Breast epithelium (tissue), 4 donors: ENCODE data around the gene KCNG2. TPM values are rescaled to one million over a fixed set of nuclear protein-coding genes. Genes with fewer than 3 reads are reported as not detected.
A peak's percentile ranks its signal among the peaks of the same experiment; 100 is the strongest.

Experiments
- DNase-seq, 2 donors: peaks; one replicate each; pipeline ENCODE4 v3.0.0-alpha.2; 2019; ENCODE audit warnings: low spot score in 2 of 2
- H3K27ac ChIP-seq, 2 donors: fragments of 200-600 bp; sonication (generic) in 1 of 2; one replicate each; pipeline ENCODE4 v1.5.1; 2016 to 2019; ENCODE audit warnings: mild to moderate bottlenecking in 1 of 2
- H3K27me3 ChIP-seq, 2 donors: fragments of 200-600 bp; sonication (generic) in 1 of 2; one replicate each; pipeline versions ENCODE4 v1.5.1 to v1.6.0; 2017 to 2019; ENCODE audit warnings: control low read depth in 1 of 2, mild to moderate bottlenecking in 1 of 2
- H3K36me3 ChIP-seq: fragments of 200-600 bp; one replicate; pipeline ENCODE4 v1.5.1; 2019
- H3K4me1 ChIP-seq, 2 donors: fragments of 200-600 bp; sonication (generic); one replicate each; pipeline ENCODE4 v1.5.1; 2016 to 2019; ENCODE audit warnings: control low read depth in 1 of 2
- H3K4me3 ChIP-seq, 3 donors: fragments of 200-600 bp; sonication (generic); 1 replicate in 2 of 3; 2 replicates in 1 of 3; pipeline ENCODE4 v1.5.1; 2016 to 2019; ENCODE audit warnings: mild to moderate bottlenecking in 3 of 3, moderate library complexity in 2 of 3
- H3K9me3 ChIP-seq, 2 donors: fragments of 200-600 bp; sonication (generic) in 1 of 2; one replicate each; pipeline ENCODE4 v1.5.1; 2016 to 2019; ENCODE audit warnings: control low read depth in 1 of 2
- POLR2A ChIP-seq: fragments of 450-650 bp; IDR thresholded peaks from one replicate; pipeline ENCODE4 v1.6.1; 2016; ENCODE audit warnings: antibody characterized with exemption, mild to moderate bottlenecking, moderate library complexity
- POLR2AphosphoS5 ChIP-seq, 3 donors: sonication (generic); formaldehyde crosslinking; IDR thresholded peaks; one replicate each; pipeline ENCODE4 v1.6.1; 2017; ENCODE audit warnings: antibody characterized with exemption in 3 of 3
- intact Hi-C: fragments of 100-400 bp; cut with DNase I; formaldehyde crosslinking; loops from one replicate; pipeline ENCODE4 v1.15.1; 2023; ENCODE audit warnings: low total_unique reads
- total RNA-seq, 3 donors: library from RNA; depleted of rRNA; stranded (reverse); fragments of >200 nt; gene quantifications; one replicate each; pipeline ENCODE4 v1.1.0, GENCODE V29; 2016
- TF ChIP-seq, protein P1 (sequence below), 3 donors: fragments of 450-650 bp; IDR thresholded peaks; one replicate each; pipeline ENCODE4 v1.5.1; 2016 to 2017; ENCODE audit warnings: antibody characterized with exemption in 3 of 3, mild to moderate bottlenecking in 3 of 3, moderate library complexity in 3 of 3

Gene KCNG2
- total RNA-seq, 3 donors from 2014 or later: 0.32 to 1.6 (median 0.66) TPM

DNA sequence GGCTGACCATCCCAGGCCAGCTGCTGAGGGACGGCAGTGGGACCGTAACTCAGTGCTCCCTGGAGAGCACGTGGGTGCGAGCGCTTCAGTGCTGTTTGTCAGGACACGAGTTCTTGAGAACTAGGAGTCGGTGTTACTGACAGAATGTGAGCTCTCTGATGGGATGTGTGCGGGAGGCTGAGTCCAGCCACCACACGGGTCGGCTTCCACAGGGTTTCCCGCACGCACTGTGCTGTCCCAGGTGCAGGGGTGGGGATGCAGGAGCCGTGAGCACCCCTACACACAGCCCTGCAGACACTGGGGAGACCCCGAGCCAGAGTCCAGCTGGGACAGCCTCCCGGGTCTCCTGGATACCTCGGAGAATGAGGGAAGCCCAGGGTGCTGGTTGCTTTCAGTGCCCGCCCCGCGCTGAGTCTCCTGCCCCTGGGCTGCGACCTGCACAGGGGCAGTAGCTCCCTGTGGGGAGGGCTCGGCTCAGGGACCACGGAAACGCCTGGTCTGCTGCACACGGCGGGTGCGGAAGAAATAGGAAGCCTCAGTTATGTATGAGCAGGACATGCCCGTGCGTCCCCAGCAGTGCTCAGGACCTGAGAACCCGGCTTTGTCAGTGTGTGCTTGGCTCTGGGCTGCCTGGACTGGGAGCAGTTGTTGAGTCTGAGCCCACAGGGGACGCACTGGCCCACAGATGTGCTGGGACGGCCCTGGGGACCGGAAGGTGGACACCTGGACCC, 71.2 kb downstream of the KCNG2 start:
- no peaks in the 10 kb centered on the region for H3K36me3 ChIP-seq
- TF ChIP-seq POLR2AphosphoS5 (IDR thresholded peaks at IDR 0.05): no peak
- TF ChIP-seq POLR2A: no peak
- TF ChIP-seq, protein P1, sequence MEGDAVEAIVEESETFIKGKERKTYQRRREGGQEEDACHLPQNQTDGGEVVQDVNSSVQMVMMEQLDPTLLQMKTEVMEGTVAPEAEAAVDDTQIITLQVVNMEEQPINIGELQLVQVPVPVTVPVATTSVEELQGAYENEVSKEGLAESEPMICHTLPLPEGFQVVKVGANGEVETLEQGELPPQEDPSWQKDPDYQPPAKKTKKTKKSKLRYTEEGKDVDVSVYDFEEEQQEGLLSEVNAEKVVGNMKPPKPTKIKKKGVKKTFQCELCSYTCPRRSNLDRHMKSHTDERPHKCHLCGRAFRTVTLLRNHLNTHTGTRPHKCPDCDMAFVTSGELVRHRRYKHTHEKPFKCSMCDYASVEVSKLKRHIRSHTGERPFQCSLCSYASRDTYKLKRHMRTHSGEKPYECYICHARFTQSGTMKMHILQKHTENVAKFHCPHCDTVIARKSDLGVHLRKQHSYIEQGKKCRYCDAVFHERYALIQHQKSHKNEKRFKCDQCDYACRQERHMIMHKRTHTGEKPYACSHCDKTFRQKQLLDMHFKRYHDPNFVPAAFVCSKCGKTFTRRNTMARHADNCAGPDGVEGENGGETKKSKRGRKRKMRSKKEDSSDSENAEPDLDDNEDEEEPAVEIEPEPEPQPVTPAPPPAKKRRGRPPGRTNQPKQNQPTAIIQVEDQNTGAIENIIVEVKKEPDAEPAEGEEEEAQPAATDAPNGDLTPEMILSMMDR (IDR thresholded peaks at IDR 0.05): no peak
- intact Hi-C loops: no loop called here
- no peak overlapping the region for H3K4me3 ChIP-seq
- no peak for DNase-seq
- H3K27me3 ChIP-seq: peaks cover 0 to 19% of the 10 kb centered on the region in 2 donors
- peaks cover 0 to 4% of the 10 kb centered on the region in 2 donors for H3K4me1 ChIP-seq
- no peak overlapping the region for H3K27ac ChIP-seq
- peaks cover 0 to 4% of the 10 kb centered on the region in 2 donors for H3K9me3 ChIP-seq

DNA sequence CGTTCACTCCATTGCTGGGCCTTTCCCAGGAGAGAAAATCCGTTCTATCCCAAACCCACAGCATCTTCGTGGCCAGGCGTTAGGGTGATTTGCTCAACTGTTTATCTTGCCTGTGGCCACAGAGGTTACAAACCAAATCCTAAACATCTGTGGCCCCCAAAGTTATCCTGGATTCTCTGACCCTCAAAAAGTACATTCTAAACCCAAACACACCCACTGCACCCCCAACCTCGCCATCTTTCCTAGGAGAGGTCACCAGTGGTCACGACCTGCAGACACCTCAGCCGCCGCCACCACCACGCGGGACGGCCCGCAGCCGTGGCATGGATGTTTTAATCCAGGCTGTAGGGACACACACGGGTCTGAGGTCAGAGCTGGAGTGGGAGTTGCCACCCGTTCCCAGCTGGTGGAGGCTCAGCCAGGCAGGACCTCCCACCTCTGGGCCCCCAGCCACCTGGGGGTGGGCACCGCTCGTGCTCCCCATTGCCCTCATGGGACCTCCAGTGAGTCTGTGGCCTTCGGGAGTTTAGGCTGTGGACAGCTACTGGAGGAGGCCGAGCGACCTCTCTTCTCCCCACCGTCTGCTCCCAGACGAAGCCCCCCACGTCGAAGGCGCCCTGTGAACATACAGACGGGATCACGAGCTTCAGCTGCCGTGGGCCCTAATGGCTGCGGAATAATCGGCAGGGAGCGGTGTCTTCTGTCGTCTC, 72.0 kb downstream of the KCNG2 start:
- H3K27me3 ChIP-seq: peaks cover 0 to 26% of the 10 kb centered on the region in 2 donors
- H3K27ac ChIP-seq: no peak overlapping the region
- peaks cover 0 to 4% of the 10 kb centered on the region in 2 donors for H3K4me1 ChIP-seq
- H3K9me3 ChIP-seq: peaks cover 0 to 4% of the 10 kb centered on the region in 2 donors
- intact Hi-C loops: no loop called here
- no peak for TF ChIP-seq POLR2AphosphoS5 (IDR thresholded peaks at IDR 0.05)
- TF ChIP-seq, protein P1 (IDR thresholded peaks at IDR 0.05): no peak
- no peak overlapping the region for H3K4me3 ChIP-seq
- no peaks in the 10 kb centered on the region for H3K36me3 ChIP-seq
- no peak for DNase-seq

DNA sequence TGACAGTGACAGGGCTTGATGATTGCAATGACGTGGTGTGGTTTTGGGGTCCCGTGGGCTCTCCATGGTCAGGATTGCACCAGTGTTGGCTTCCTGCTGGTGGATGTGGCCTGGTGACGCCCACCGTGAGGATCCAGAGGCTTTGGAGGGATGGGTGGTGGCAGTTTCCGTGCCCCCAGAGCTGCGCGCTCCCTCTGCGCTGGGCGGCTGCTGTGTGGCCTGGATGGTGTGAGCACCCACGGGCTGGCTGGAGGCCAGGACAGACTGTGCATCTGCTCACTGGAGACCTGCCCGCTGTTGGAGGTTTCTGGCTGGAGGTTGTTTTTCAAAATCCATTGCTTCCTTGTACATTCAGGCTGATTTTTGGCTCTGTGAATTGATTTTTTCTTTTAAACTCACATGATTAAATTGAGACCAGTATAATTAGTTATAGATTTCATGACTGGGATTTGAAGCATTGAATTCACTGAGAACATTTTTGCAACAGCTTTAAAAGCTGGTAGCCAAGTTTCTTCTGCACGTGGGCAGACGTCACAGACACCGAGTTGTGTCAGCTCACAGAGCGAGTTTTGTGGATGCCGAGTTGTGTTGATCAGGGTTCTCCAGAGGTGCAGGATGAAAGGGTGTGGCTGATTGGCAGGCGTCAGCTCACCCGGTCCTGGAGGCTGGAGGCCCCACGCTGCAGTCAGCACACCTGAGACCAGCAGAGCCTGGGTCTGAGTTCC, 72.7 kb downstream of the KCNG2 start:
- peak in 1 of 2 donors; percentile 68 for DNase-seq
- Histone ChIP-seq H3K4me3 (no peak overlapping the region), H3K4me1 (peaks cover 0 to 4% of the 10 kb centered on the region in 2 donors), H3K36me3 (no peaks in the 10 kb centered on the region), H3K27ac (peak overlapping the region; percentile 58 to 67), H3K9me3 (peaks cover 0 to 4% of the 10 kb centered on the region in 2 donors), H3K27me3 (peaks cover 0 to 32% of the 10 kb centered on the region in 2 donors)
- intact Hi-C loops: no loop called here
- TF ChIP-seq POLR2A (no peak), POLR2AphosphoS5 (IDR thresholded peaks at IDR 0.05) (no peak)
- TF ChIP-seq, protein P1 (IDR thresholded peaks at IDR 0.05): no peak

DNA sequence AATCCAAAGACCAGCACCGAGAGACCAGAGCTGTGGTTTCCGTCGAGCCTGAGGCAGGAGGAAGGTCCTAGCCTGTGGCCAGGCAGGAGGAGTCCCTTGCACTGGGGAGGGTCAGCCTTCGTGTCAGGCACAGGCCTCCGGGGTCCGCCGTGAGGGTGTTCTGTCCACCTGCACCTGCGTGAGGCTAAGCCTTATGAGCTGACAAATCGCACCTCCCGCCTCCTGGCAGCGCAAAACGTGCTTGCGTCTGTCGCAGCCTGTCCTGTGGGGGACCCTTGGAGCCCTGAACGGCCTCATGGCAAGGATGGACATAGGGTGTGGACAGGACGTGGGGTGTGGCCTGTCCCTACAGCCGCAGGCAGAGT, 73.3 kb downstream of the KCNG2 start:
- Histone ChIP-seq H3K27ac (peak overlapping the region; percentile 58 to 67), H3K4me1 (peaks cover 0 to 4% of the 10 kb centered on the region in 2 donors), H3K4me3 (no peak overlapping the region), H3K36me3 (no peaks in the 10 kb centered on the region), H3K9me3 (peaks cover 0 to 4% of the 10 kb centered on the region in 2 donors), H3K27me3 (peaks cover 0 to 37% of the 10 kb centered on the region in 2 donors)
- TF ChIP-seq, protein P1 (IDR thresholded peaks at IDR 0.05): no peak
- TF ChIP-seq POLR2AphosphoS5 (IDR thresholded peaks at IDR 0.05) (no peak), POLR2A (no peak)
- DNase-seq: no peak
- intact Hi-C loops: no loop called here
